ENCODE measurements around the gene TIGD3.

The TIGD3 gene

GRCh38 chr11:65370659-65371049, 16.1 kb downstream of the TIGD3 start:
- no peak for DNase-seq (ENCODE audit: low spot score)

GRCh38 chr11:65373839-65374580, 19.5 kb downstream of the TIGD3 start:
- DNase-seq (ENCODE audit: low spot score), result no peak

- DNase-seq (ENCODE audit: low spot score), result no peak
Observed at GRCh38 chr11:65375012-65375411, 20.5 kb downstream of the TIGD3 start.

GRCh38 chr11:65376138-65376713, 21.7 kb downstream of the TIGD3 start:
- no peak for DNase-seq (ENCODE audit: low spot score)

- no peak for DNase-seq (ENCODE audit: low spot score)
Observed at GRCh38 chr11:65377036-65377435, 22.5 kb downstream of the TIGD3 start.

- DNase-seq (ENCODE audit: low spot score), result no peak
Observed at GRCh38 chr11:65377777-65378176, 23.2 kb downstream of the TIGD3 start.

GRCh38 chr11:65378208-65378927, 23.8 kb downstream of the TIGD3 start:
- DNase-seq (ENCODE audit: low spot score), result no peak

- DNase-seq (ENCODE audit: low spot score), result no peak
Observed at GRCh38 chr11:65378928-65379638, 24.5 kb downstream of the TIGD3 start.

- DNase-seq (ENCODE audit: low spot score), result no peak
Observed at GRCh38 chr11:65379698-65380459, 25.3 kb downstream of the TIGD3 start.

GRCh38 chr11:65380460-65381119, 26.0 kb downstream of the TIGD3 start:
- no peak for DNase-seq (ENCODE audit: low spot score)

GRCh38 chr11:65381716-65382032, 27.1 kb downstream of the TIGD3 start:
- peak; percentile 52 for DNase-seq (ENCODE audit: low spot score)

GRCh38 chr11:65382033-65382803, 27.7 kb downstream of the TIGD3 start, which contains the start of gene SLC25A45:
SLC25A45 (minus strand) TSS chr11:65382646; CDS start chr11:65381951, 695 bp downstream.
- DNase-seq (ENCODE audit: low spot score), result peak; percentile 78

GRCh38 chr11:65382804-65383368, 28.3 kb downstream of the TIGD3 start:
- DNase-seq (ENCODE audit: low spot score), result no peak

GRCh38 chr11:65383778-65384177, 29.2 kb downstream of the TIGD3 start:
- no peak for DNase-seq (ENCODE audit: low spot score)

GRCh38 chr11:65384301-65384889, 29.8 kb downstream of the TIGD3 start:
- no peak for DNase-seq (ENCODE audit: low spot score)

- DNase-seq (ENCODE audit: low spot score), result peak; percentile 93
Observed at GRCh38 chr11:65386307-65387140, 32.0 kb downstream of the TIGD3 start, which contains the start of gene FRMD8. FRMD8 (plus strand) TSS chr11:65386637; CDS start chr11:65387037, 400 bp downstream.

GRCh38 chr11:65388731-65389130, 34.2 kb downstream of the TIGD3 start:
- no peak for DNase-seq (ENCODE audit: low spot score)

GRCh38 chr11:65389294-65389980, 34.9 kb downstream of the TIGD3 start:
- DNase-seq (ENCODE audit: low spot score), result no peak

Measured in HuH-7 (cell line).